Stimulated activated CD8-positive, alpha-beta memory T cell treated with anti-CD3 and anti-CD28 coated beads, Interleukin-12 subunit alpha, Interleukin-12 subunit beta, amount 100 ng/mL, for 24 hours (primary cell): ENCODE data around the gene C1QTNF1.

Experiments
- DNase-seq: peaks from one replicate; pipeline ENCODE4 v3.0.0-alpha.2; 2020; ENCODE audit errors: extremely low read depth

C1QTNF1 gene

GRCh38 chr17:79023886-79024771 is at the start of gene C1QTNF1:
Gene C1QTNF1 (plus strand): TSS chr17:79024169. CDS start chr17:79043969, 19,800 bp downstream.
- no peak for DNase-seq

- no peak for DNase-seq
Measured at GRCh38 chr17:78974635-78975591, 49.1 kb upstream of the C1QTNF1 start.

- no peak for DNase-seq
Measured at GRCh38 chr17:78976907-78977680, 46.9 kb upstream of the C1QTNF1 start.

GRCh38 chr17:78977681-78977943 is 46.4 kb upstream of the C1QTNF1 start:
- no peak for DNase-seq

- no peak for DNase-seq
Measured at GRCh38 chr17:78977997-78978973, 45.7 kb upstream of the C1QTNF1 start.

- DNase-seq: no peak
Measured at GRCh38 chr17:78979780-78980623, 44.0 kb upstream of the C1QTNF1 start, which contains the start of gene LGALS3BP. Gene LGALS3BP (minus strand): TSS chr17:78979923. CDS start chr17:78977191, 2,732 bp downstream.

- no peak for DNase-seq
Measured at GRCh38 chr17:78980624-78980972, 43.4 kb upstream of the C1QTNF1 start.

GRCh38 chr17:78981010-78981888 is 42.7 kb upstream of the C1QTNF1 start:
- no peak for DNase-seq

- DNase-seq: no peak
Measured at GRCh38 chr17:78985395-78985794, 38.6 kb upstream of the C1QTNF1 start.

GRCh38 chr17:78986048-78986648 is 37.8 kb upstream of the C1QTNF1 start:
- DNase-seq: no peak

- no peak for DNase-seq
Measured at GRCh38 chr17:78986649-78987328, 37.2 kb upstream of the C1QTNF1 start.

- no peak for DNase-seq
Measured at GRCh38 chr17:78988152-78988551, 35.8 kb upstream of the C1QTNF1 start.

- no peak for DNase-seq
Measured at GRCh38 chr17:78990349-78991016, 33.5 kb upstream of the C1QTNF1 start.

- DNase-seq: no peak
Measured at GRCh38 chr17:78991017-78991738, 32.8 kb upstream of the C1QTNF1 start.

- DNase-seq: no peak
Measured at GRCh38 chr17:78991906-78992532, 31.9 kb upstream of the C1QTNF1 start.
